Stimulated activated naive CD8-positive, alpha-beta T cell treated with anti-CD3 and anti-CD28 coated beads, Interleukin-15, Interleukin-2, amounts not matched to agents 100 ng/mL and 50 ng/mL, for 24 hours (primary cell): ENCODE data around the gene NLRP1.

ENCODE experiments used
- H3K27ac Mint-ChIP-seq: one replicate; pipeline ENCODE4 v1.8.0; 2021; ENCODE audit warnings: mild to moderate bottlenecking, mixed read lengths
- H3K27me3 Mint-ChIP-seq: one replicate; pipeline ENCODE4 v1.8.0; 2021; ENCODE audit warnings: mixed read lengths
- H3K36me3 Mint-ChIP-seq: one replicate; pipeline ENCODE4 v1.8.0; 2021; ENCODE audit warnings: low read depth, mixed read lengths
- H3K4me1 Mint-ChIP-seq: one replicate; pipeline ENCODE4 v1.8.0; 2021; ENCODE audit warnings: low read depth, mixed read lengths
- H3K4me3 Mint-ChIP-seq: one replicate; pipeline ENCODE4 v1.8.0; 2021; ENCODE audit warnings: mild to moderate bottlenecking, mixed read lengths
- H3K9me3 Mint-ChIP-seq: one replicate; pipeline ENCODE4 v1.8.0; 2021; ENCODE audit warnings: mixed read lengths

Gene NLRP1

DNA sequence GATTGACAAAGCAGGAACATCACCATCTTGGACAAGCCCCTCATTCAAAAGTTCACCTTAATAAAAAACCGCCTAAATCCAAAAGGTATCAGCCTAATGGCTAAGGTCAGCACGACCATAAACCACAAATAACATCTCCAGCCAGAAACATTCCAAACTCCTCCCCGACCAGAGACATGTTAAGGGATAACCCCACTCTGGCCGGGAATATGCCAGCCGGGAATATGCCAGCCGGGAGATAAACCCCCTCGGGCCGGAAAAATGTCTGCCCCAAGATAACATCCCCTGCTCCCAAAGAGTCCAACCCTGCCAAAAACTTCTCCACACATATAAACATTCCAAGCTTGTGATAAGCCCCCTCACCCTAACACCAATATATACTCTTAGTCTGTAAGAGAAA lies 116.9 kb downstream of the NLRP1 start:
- no peaks in the 10 kb centered on the region for H3K9me3 Mint-ChIP-seq
- no peaks in the 10 kb centered on the region for H3K27me3 Mint-ChIP-seq
- peak overlapping the region; percentile 95 for H3K4me3 Mint-ChIP-seq
- H3K27ac Mint-ChIP-seq: peak overlapping the region; percentile 84
- H3K4me1 Mint-ChIP-seq: peaks cover 43% of the 10 kb centered on the region
- H3K36me3 Mint-ChIP-seq: peaks cover 46% of the 10 kb centered on the region

DNA sequence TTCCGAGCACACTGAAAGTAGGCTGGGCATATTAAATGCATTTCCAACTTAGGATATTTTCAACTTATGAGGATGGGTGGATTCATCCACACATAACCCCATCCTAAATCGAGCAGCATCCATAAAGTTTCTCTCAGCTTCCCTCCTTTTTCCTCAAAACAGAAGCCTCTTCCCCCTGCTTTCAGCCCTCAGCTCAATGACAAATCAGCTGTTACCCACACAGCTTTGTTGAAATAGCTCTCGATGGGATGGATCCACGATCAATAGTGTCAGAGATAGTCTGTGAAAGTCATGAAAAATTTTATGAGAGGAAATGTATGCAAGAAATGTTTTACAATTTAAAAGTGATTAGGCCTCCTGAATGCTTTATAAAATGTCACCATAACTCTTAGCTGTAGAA lies 118.0 kb downstream of the NLRP1 start:
- Mint-ChIP-seq H3K4me1 (peaks cover 43% of the 10 kb centered on the region), H3K4me3 (peak overlapping the region; percentile 95), H3K36me3 (peaks cover 41% of the 10 kb centered on the region), H3K9me3 (no peaks in the 10 kb centered on the region), H3K27me3 (no peaks in the 10 kb centered on the region), H3K27ac (no peak overlapping the region)

- H3K4me3 Mint-ChIP-seq: no peak overlapping the region
- peak overlapping the region; percentile 42 for H3K27ac Mint-ChIP-seq
- H3K9me3 Mint-ChIP-seq: no peaks in the 10 kb centered on the region
- peaks cover 41% of the 10 kb centered on the region for H3K4me1 Mint-ChIP-seq
- no peaks in the 10 kb centered on the region for H3K27me3 Mint-ChIP-seq
- peaks cover 55% of the 10 kb centered on the region for H3K36me3 Mint-ChIP-seq
Measured at GRCh38 chr17:5464717-5465507, 119.4 kb downstream of the NLRP1 start.
